ENCODE measurements around the gene TNRC18.

TNRC18 gene

GRCh38 chr7:5349437-5350173 is 74.0 kb downstream of the TNRC18 start:
- DNase-seq (ENCODE audit: low read depth), result no peak
- no peak overlapping the region for H3K4me3 ChIP-seq (ENCODE audit: low read depth, low read length)
- in situ Hi-C loops (cut with HindIII; ENCODE audit: low sequenced_read_pairs), result no loop called here
- no peak for TF ChIP-seq CTCF (IDR thresholded peaks at IDR 0.05; ENCODE audit: low read depth, low read length, missing control alignments)

DNA sequence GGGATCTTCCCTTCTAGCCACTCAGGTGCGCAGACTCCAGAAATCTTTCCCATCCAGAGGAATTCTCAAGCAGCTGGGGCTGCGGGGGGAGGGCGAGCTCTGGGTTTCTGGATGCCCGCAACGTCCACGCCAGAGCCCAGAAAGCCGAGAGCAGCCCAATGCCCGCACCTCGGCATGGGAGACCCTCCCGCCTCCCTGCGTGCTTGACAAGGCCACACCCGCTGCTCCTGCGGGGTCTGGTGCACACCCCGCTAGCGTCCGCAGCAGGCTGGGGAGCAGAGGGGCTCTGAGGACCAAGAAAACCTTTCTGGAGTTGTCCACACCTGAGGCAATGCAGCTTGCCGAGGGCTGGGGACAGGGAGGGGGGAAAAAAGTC is 74.6 kb downstream of the TNRC18 start:
- H3K4me3 ChIP-seq (ENCODE audit: low read depth, low read length), result no peak overlapping the region
- no peak for TF ChIP-seq CTCF (IDR thresholded peaks at IDR 0.05; ENCODE audit: low read depth, low read length, missing control alignments)
- in situ Hi-C loops (cut with HindIII; ENCODE audit: low sequenced_read_pairs), result no loop called here
- no peak for DNase-seq (ENCODE audit: low read depth)

DNA sequence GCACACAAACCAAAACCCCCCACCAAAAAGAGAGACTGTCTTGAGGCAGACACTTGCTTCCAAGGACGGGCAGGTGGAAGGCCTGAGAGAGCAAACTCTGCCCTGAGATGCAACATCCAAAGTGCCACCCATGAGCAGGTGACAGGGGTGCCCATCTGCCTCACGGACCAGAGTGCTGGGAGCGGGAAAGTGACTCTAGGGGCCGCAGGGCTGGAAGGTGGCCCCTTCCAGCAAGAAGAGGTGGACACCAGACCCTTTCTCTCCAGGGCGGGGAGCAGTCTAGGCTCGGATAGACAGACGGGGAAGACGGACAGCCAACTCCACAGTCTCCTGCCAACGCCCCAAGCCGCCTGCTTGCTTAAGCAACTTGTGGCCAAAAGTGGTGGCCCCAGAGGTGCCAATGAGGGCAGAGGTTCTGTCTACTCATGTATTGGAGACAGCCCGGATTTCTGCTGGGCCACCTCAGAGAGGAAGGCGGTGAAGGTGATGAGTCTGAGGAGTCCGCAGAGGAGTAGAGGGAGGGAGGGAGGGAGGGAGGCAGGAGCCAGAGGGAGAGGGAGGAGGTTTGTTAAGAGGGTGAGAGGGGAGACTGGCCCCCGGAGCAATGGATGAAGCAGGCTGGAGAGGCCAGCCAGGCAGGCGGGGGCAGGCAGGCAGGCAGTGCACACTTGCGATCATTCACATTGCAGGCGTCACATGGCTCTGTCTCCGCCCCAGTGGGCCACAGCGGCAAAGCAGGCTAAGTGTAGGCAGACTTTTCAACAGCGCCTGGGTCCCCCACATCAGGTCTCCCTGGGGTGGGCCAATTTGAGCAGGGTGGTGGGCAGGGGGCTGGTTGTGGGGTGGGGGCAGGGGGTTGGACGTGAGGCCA is 75.3 kb downstream of the TNRC18 start:
- in situ Hi-C loops (cut with HindIII; ENCODE audit: low sequenced_read_pairs), result no loop called here
- no peak overlapping the region for H3K4me3 ChIP-seq (ENCODE audit: low read depth, low read length)
- DNase-seq (ENCODE audit: low read depth), result no peak
- TF ChIP-seq CTCF (IDR thresholded peaks at IDR 0.05; ENCODE audit: low read depth, low read length, missing control alignments), result no peak

GRCh38 chr7:5345671-5346070 is 78.0 kb downstream of the TNRC18 start:
- no peak for DNase-seq (ENCODE audit: low read depth)
- no peak for TF ChIP-seq CTCF (IDR thresholded peaks at IDR 0.05; ENCODE audit: low read depth, low read length, missing control alignments)
- in situ Hi-C loops (cut with HindIII; ENCODE audit: low sequenced_read_pairs), result no loop called here
- no peak overlapping the region for H3K4me3 ChIP-seq (ENCODE audit: low read depth, low read length)

- in situ Hi-C loops (cut with HindIII; ENCODE audit: low sequenced_read_pairs), result no loop called here
- TF ChIP-seq CTCF (IDR thresholded peaks at IDR 0.05; ENCODE audit: low read depth, low read length, missing control alignments), result no peak
- DNase-seq (ENCODE audit: low read depth), result no peak
- H3K4me3 ChIP-seq (ENCODE audit: low read depth, low read length), result no peak overlapping the region
These were observed 78.5 kb downstream of the TNRC18 start for GRCh38 chr7:5345171-5345570.

- no peak for TF ChIP-seq CTCF (IDR thresholded peaks at IDR 0.05; ENCODE audit: low read depth, low read length, missing control alignments)
- H3K4me3 ChIP-seq (ENCODE audit: low read depth, low read length), result no peak overlapping the region
- in situ Hi-C loops (cut with HindIII; ENCODE audit: low sequenced_read_pairs), result no loop called here
- DNase-seq (ENCODE audit: low read depth), result no peak
These were observed 79.3 kb downstream of the TNRC18 start for GRCh38 chr7:5344342-5344741.
